MM.1S (cell line): ENCODE data around the gene STAP2.

Source experiments
- EZH2 ChIP-seq: fragments of 300-600 bp; sonication (generic); optimal IDR thresholded peaks from 2 replicates; pipeline ENCODE3; 2017; ENCODE audit warnings: low read depth, mild to moderate bottlenecking, antibody characterized with exemption, low read length, mixed read lengths
- TF ChIP-seq, protein P1 (sequence below): fragments of 300-600 bp; sonication (generic); IDR thresholded peaks from 2 replicates; pipeline ENCODE4 v1.5.1; 2016; ENCODE audit warnings: antibody characterized with exemption, low read length, mixed read lengths

DNA sequence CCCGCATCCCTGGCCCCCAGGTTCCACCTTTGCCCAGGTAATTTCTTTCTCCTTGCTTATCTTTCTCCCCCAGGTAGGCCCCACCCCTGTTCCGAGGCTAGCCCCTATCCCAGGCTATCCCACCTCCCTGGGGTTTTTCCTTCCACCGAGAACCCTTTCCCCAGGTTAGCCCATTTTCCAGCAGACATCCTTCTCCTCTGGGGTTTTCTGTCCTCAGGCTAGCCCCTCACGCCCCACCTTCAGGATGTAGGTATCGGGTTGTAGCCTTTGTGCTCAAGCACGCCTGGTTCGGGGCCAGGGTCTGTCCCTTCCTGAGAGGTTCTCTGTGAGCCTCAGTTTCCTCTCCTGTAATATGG lies 33.4 kb downstream of the STAP2 start:
- TF ChIP-seq, protein P1, sequence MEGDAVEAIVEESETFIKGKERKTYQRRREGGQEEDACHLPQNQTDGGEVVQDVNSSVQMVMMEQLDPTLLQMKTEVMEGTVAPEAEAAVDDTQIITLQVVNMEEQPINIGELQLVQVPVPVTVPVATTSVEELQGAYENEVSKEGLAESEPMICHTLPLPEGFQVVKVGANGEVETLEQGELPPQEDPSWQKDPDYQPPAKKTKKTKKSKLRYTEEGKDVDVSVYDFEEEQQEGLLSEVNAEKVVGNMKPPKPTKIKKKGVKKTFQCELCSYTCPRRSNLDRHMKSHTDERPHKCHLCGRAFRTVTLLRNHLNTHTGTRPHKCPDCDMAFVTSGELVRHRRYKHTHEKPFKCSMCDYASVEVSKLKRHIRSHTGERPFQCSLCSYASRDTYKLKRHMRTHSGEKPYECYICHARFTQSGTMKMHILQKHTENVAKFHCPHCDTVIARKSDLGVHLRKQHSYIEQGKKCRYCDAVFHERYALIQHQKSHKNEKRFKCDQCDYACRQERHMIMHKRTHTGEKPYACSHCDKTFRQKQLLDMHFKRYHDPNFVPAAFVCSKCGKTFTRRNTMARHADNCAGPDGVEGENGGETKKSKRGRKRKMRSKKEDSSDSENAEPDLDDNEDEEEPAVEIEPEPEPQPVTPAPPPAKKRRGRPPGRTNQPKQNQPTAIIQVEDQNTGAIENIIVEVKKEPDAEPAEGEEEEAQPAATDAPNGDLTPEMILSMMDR: no peak
- no peak for TF ChIP-seq EZH2
